ENCODE results near the gene COA8. TPM values are rescaled to one million over a fixed set of nuclear protein-coding genes. Genes with fewer than 3 reads are reported as not detected.
A peak's percentile ranks its signal among the peaks of the same experiment; 100 is the strongest.

Gene COA8
- total RNA-seq, 1 donor from 2014 or later: 33.7 TPM

GRCh38 chr14:103542605-103543088 is 20.1 kb upstream of the COA8 start:
- Mint-ChIP-seq H3K27ac (ENCODE audit: unreplicated experiment) (peak overlapping the region; percentile 97), H3K4me3 (peak overlapping the region; percentile 62), H3K9me3 (no peaks in the 10 kb centered on the region), H3K4me1 (peaks cover 19% of the 10 kb centered on the region), H3K36me3 (ENCODE audit: low read depth) (no peaks in the 10 kb centered on the region), H3K27me3 (ENCODE audit: low read depth) (no peaks in the 10 kb centered on the region)
- no peak for TF ChIP-seq CTCF (conservative IDR thresholded peaks at IDR 0.05)
- DNase-seq (ENCODE audit: low read depth, low spot score): peak; percentile 83

GRCh38 chr14:103543140-103543539 is 19.6 kb upstream of the COA8 start:
- Mint-ChIP-seq H3K27ac (ENCODE audit: unreplicated experiment) (peak overlapping the region; percentile 96), H3K9me3 (no peaks in the 10 kb centered on the region), H3K4me3 (peak overlapping the region; percentile 62), H3K36me3 (ENCODE audit: low read depth) (no peaks in the 10 kb centered on the region), H3K27me3 (ENCODE audit: low read depth) (no peaks in the 10 kb centered on the region), H3K4me1 (peaks cover 19% of the 10 kb centered on the region)
- no peak for DNase-seq (ENCODE audit: low read depth, low spot score)
- no peak for TF ChIP-seq CTCF (conservative IDR thresholded peaks at IDR 0.05)

- DNase-seq (ENCODE audit: low read depth, low spot score): no peak
- Mint-ChIP-seq H3K27me3 (ENCODE audit: low read depth) (no peaks in the 10 kb centered on the region), H3K4me3 (no peak overlapping the region), H3K9me3 (no peaks in the 10 kb centered on the region), H3K4me1 (peaks cover 19% of the 10 kb centered on the region), H3K27ac (ENCODE audit: unreplicated experiment) (no peak overlapping the region), H3K36me3 (ENCODE audit: low read depth) (no peaks in the 10 kb centered on the region)
- no peak for TF ChIP-seq CTCF (conservative IDR thresholded peaks at IDR 0.05)
Observed at GRCh38 chr14:103543721-103544387, 18.9 kb upstream of the COA8 start.

- Mint-ChIP-seq H3K4me3 (peak overlapping the region; percentile 67), H3K27ac (ENCODE audit: unreplicated experiment) (peak overlapping the region; percentile 98), H3K9me3 (no peaks in the 10 kb centered on the region), H3K4me1 (peaks cover 17% of the 10 kb centered on the region), H3K27me3 (ENCODE audit: low read depth) (no peaks in the 10 kb centered on the region), H3K36me3 (ENCODE audit: low read depth) (no peaks in the 10 kb centered on the region)
- no peak for DNase-seq (ENCODE audit: low read depth, low spot score)
- no peak for TF ChIP-seq CTCF (conservative IDR thresholded peaks at IDR 0.05)
Observed at GRCh38 chr14:103544388-103545218, 18.2 kb upstream of the COA8 start.

GRCh38 chr14:103545219-103545914 is 17.4 kb upstream of the COA8 start:
- H3K9me3 Mint-ChIP-seq: no peaks in the 10 kb centered on the region
- no peaks in the 10 kb centered on the region for H3K27me3 Mint-ChIP-seq (ENCODE audit: low read depth)
- peak overlapping the region; percentile 19 for H3K27ac Mint-ChIP-seq (ENCODE audit: unreplicated experiment)
- H3K36me3 Mint-ChIP-seq (ENCODE audit: low read depth): no peaks in the 10 kb centered on the region
- no peak for DNase-seq (ENCODE audit: low read depth, low spot score)
- H3K4me1 Mint-ChIP-seq: peaks cover 22% of the 10 kb centered on the region
- no peak overlapping the region for H3K4me3 Mint-ChIP-seq
- TF ChIP-seq CTCF (conservative IDR thresholded peaks at IDR 0.05): no peak
